ENCODE measurements around the gene C20orf144.

Gene C20orf144

GRCh38 chr20:33671573-33672288 is 9.6 kb downstream of the C20orf144 start:
- TF ChIP-seq MAX (IDR thresholded peaks at IDR 0.05) (no peak), USF1 (IDR thresholded peaks at IDR 0.05) (0 out of 2 replicates have a peak, but pooled peaks have one; percentile 8), REST (IDR thresholded peaks at IDR 0.05; ENCODE audit: low read depth) (no peak), EGR1 (IDR thresholded peaks at IDR 0.05) (no peak)

- no peak for TF ChIP-seq ZBTB7A (IDR thresholded peaks at IDR 0.05; ENCODE audit: low read depth)
- no peak for TF ChIP-seq USF1 (IDR thresholded peaks at IDR 0.05)
- no peak for TF ChIP-seq TAF1 (IDR thresholded peaks at IDR 0.05; ENCODE audit: low read depth)
- TF ChIP-seq EGR1 (IDR thresholded peaks at IDR 0.05) = no peak
- TF ChIP-seq EP300 (IDR thresholded peaks at IDR 0.05; ENCODE audit: borderline replicate concordance) = peak; percentile 77
- TF ChIP-seq TEAD4 (IDR thresholded peaks at IDR 0.05) = 0 out of 2 replicates have a peak, but pooled peaks have one; percentile 14
- 0 out of 2 replicates have a peak, but pooled peaks have one; percentile 31 for TF ChIP-seq FOXM1 (IDR thresholded peaks at IDR 0.05; ENCODE audit: borderline replicate concordance, low read depth)
- TF ChIP-seq YY1 (IDR thresholded peaks at IDR 0.05; ENCODE audit: low read depth) = no peak
- TF ChIP-seq TCF12 (IDR thresholded peaks at IDR 0.05; ENCODE audit: low read depth) = peak; percentile 90
- TF ChIP-seq RAD21 (IDR thresholded peaks at IDR 0.05; ENCODE audit: low read depth) = peak; percentile 6; the same call in 1 of the 2 replicates
- TF ChIP-seq NFIC (IDR thresholded peaks at IDR 0.05) = peak; percentile 82
These were observed 10.4 kb downstream of the C20orf144 start for GRCh38 chr20:33672426-33673113.

- TF ChIP-seq EP300 (IDR thresholded peaks at IDR 0.05; ENCODE audit: borderline replicate concordance) (no peak), YY1 (IDR thresholded peaks at IDR 0.05; ENCODE audit: low read depth) (no peak), CREB1 (IDR thresholded peaks at IDR 0.05; ENCODE audit: low read depth) (no peak), NFIC (IDR thresholded peaks at IDR 0.05) (no peak), RAD21 (IDR thresholded peaks at IDR 0.05; ENCODE audit: low read depth) (no peak), ZBTB7A (IDR thresholded peaks at IDR 0.05; ENCODE audit: low read depth) (no peak), CEBPB (IDR thresholded peaks at IDR 0.05) (no peak), MAX (IDR thresholded peaks at IDR 0.05) (no peak), REST (IDR thresholded peaks at IDR 0.05; ENCODE audit: low read depth) (no peak), TEAD4 (IDR thresholded peaks at IDR 0.05) (no peak), EGR1 (IDR thresholded peaks at IDR 0.05) (no peak), USF1 (IDR thresholded peaks at IDR 0.05) (no peak), TAF1 (IDR thresholded peaks at IDR 0.05; ENCODE audit: low read depth) (no peak), TCF12 (IDR thresholded peaks at IDR 0.05; ENCODE audit: low read depth) (no peak), FOXM1 (IDR thresholded peaks at IDR 0.05; ENCODE audit: borderline replicate concordance, low read depth) (no peak)
These were observed 10.9 kb downstream of the C20orf144 start for GRCh38 chr20:33673114-33673409.

GRCh38 chr20:33673410-33674293 is 11.5 kb downstream of the C20orf144 start:
- no peak for TF ChIP-seq TEAD4 (IDR thresholded peaks at IDR 0.05)
- TF ChIP-seq MAX (IDR thresholded peaks at IDR 0.05) = no peak
- 0 out of 2 replicates have a peak, but pooled peaks have one; percentile 4 for TF ChIP-seq EGR1 (IDR thresholded peaks at IDR 0.05)
- TF ChIP-seq FOXM1 (IDR thresholded peaks at IDR 0.05; ENCODE audit: borderline replicate concordance, low read depth) = no peak
- no peak for TF ChIP-seq USF1 (IDR thresholded peaks at IDR 0.05)
- no peak for TF ChIP-seq EP300 (IDR thresholded peaks at IDR 0.05; ENCODE audit: borderline replicate concordance)
- TF ChIP-seq ZBTB7A (IDR thresholded peaks at IDR 0.05; ENCODE audit: low read depth) = peak; percentile 41; the same call in 1 of the 2 replicates
- TF ChIP-seq YY1 (IDR thresholded peaks at IDR 0.05; ENCODE audit: low read depth) = no peak
- no peak for TF ChIP-seq TAF1 (IDR thresholded peaks at IDR 0.05; ENCODE audit: low read depth)
- no peak for TF ChIP-seq NFIC (IDR thresholded peaks at IDR 0.05)

All from Ishikawa (cell line).